Thymus (tissue), 2 donors: Measurements from ENCODE around the gene AK6. TPM values are rescaled to one million over a fixed set of nuclear protein-coding genes. Genes with fewer than 3 reads are reported as not detected.

ENCODE experiments used
- polyA plus RNA-seq: library from polyadenylated mRNA; stranded (reverse); fragments of 200-250 nt; gene quantifications from one replicate; pipeline ENCODE4 v1.2.3, GENCODE V29; 2013
- total RNA-seq: library from RNA; stranded (reverse); fragments of 120-200 nt; gene quantifications from one replicate; pipeline ENCODE4 v1.2.4, GENCODE V29; 2013
- donor health status: healthy.

The AK6 gene
- total and polyA plus RNA-seq, 2 donors: 69.4 to 76.5 TPM

Other genes with a start within 250 kb of the AK6 start
- 106 TPM for gene CCNB1, start 202.4 kb downstream of the AK6 start, total RNA-seq
- gene CCNB1, start 202.4 kb downstream of the AK6 start, polyA plus RNA-seq: 23.7 TPM
- 30.3 TPM for gene CENPH, start 179.9 kb downstream of the AK6 start, total RNA-seq
- 9.4 TPM for gene CENPH, start 179.9 kb downstream of the AK6 start, polyA plus RNA-seq
- gene CDK7, start 134.6 kb downstream of the AK6 start, total RNA-seq: 32.1 TPM
- gene CDK7, start 134.6 kb downstream of the AK6 start, polyA plus RNA-seq: 47.1 TPM
- 4.9 TPM for gene CCDC125, start 36.7 kb downstream of the AK6 start, total RNA-seq
- gene CCDC125, start 36.7 kb downstream of the AK6 start, polyA plus RNA-seq: 7.8 TPM
- gene TAF9, start within 50 bp of the AK6 start, total RNA-seq: 80.3 TPM
- gene TAF9, start within 50 bp of the AK6 start, polyA plus RNA-seq: 110 TPM
- 23.8 TPM for gene RAD17, start 298 bp upstream of the AK6 start, total RNA-seq
- gene RAD17, start 298 bp upstream of the AK6 start, polyA plus RNA-seq: 28.3 TPM
- gene MARVELD2, start 45.6 kb upstream of the AK6 start, total RNA-seq: 3.5 TPM
- gene MARVELD2, start 45.6 kb upstream of the AK6 start, polyA plus RNA-seq: 2.8 TPM
- 3.4 TPM for gene OCLN, start 123.3 kb upstream of the AK6 start, total RNA-seq
- 7.4 TPM for gene OCLN, start 123.3 kb upstream of the AK6 start, polyA plus RNA-seq
- gene GTF2H2C, start 190.7 kb upstream of the AK6 start, total RNA-seq: 32.0 TPM
- gene GTF2H2C, start 190.7 kb upstream of the AK6 start, polyA plus RNA-seq: 27.9 TPM